PC-9 (cell line): ENCODE measurements around the gene HSF5. TPM values are rescaled to one million over a fixed set of nuclear protein-coding genes. Genes with fewer than 3 reads are reported as not detected.
A peak's percentile ranks its signal among the peaks of the same experiment; 100 is the strongest.

Experiments
- Bru-seq: library from RNA; stranded (reverse); fragments of 400-500 nt; gene quantifications from one replicate; lab custom pipeline; 2021; lab: Mats Ljungman, UMichigan
- BruChase-seq, 2 experiments: library from RNA; stranded (reverse); fragments of 400-500 nt; gene quantifications; one replicate each; lab custom pipeline; 2021; lab: Mats Ljungman, UMichigan
- BruUV-seq: library from RNA; stranded (reverse); fragments of 400-500 nt; replicated peaks from 2 replicates; lab custom pipeline; 2021; lab: Mats Ljungman, UMichigan
- CTCF ChIA-PET: fragments of 300-600 bp; sonication (Branson Sonifier 250); formaldehyde crosslinking; loops from one replicate; lab custom pipeline; 2022; ENCODE audit warnings: antibody characterized with exemption; lab: Charles Lee
- POLR2A ChIA-PET: fragments of 300-600 bp; sonication (Branson Sonifier 250); formaldehyde crosslinking; loops from one replicate; lab custom pipeline; 2022; ENCODE audit warnings: antibody characterized with exemption; ENCODE audit not compliant: unreplicated experiment; lab: Charles Lee
- DNase-seq, 2 experiments: peaks; one replicate each; pipeline versions ENCODE4 v3.0.0 to v3.0.0-alpha.2; 2015 to 2022; ENCODE audit warnings: mixed read lengths in 1 of 2
- H2AFZ ChIP-seq: fragments of 200-600 bp; sonication (generic); 2 replicates; pipeline ENCODE4 v1.8.1; 2017; ENCODE audit warnings: antibody characterized with exemption
- H3F3A ChIP-seq: fragments of 200-600 bp; sonication (generic); 2 replicates; pipeline ENCODE4 v1.8.1; 2017; ENCODE audit warnings: antibody characterized with exemption, mild to moderate bottlenecking, low read depth; ENCODE audit not compliant: insufficient read depth
- H3K27ac ChIP-seq: fragments of 200-600 bp; sonication (generic); 2 replicates; pipeline ENCODE4 v1.6.1; 2016; ENCODE audit warnings: mixed run types
- H3K27me3 ChIP-seq: fragments of 200-600 bp; sonication (generic); 2 replicates; pipeline ENCODE4 v1.6.1; 2016; ENCODE audit warnings: low read depth, mixed run types; ENCODE audit not compliant: insufficient read depth
- H3K36me3 ChIP-seq: fragments of 200-600 bp; sonication (generic); 2 replicates; pipeline ENCODE4 v1.6.1; 2016; ENCODE audit warnings: low read depth, mixed run types
- H3K4me1 ChIP-seq: fragments of 200-600 bp; sonication (generic); replicated peaks from 2 replicates; pipeline ENCODE4 v1.6.1; 2016; ENCODE audit warnings: mixed run types; ENCODE audit not compliant: insufficient read depth
- H3K4me2 ChIP-seq: fragments of 200-600 bp; sonication (generic); 2 replicates; pipeline ENCODE4 v1.6.1; 2017; ENCODE audit warnings: mixed run types
- H3K4me3 ChIP-seq: fragments of 200-600 bp; sonication (generic); 2 replicates; pipeline ENCODE4 v1.6.1; 2016; ENCODE audit warnings: mixed run types
- H3K79me2 ChIP-seq: fragments of 200-600 bp; sonication (generic); 2 replicates; pipeline ENCODE4 v1.6.1; 2017; ENCODE audit warnings: low read depth, mixed run types
- H3K9me2 ChIP-seq: fragments of 200-600 bp; sonication (generic); 2 replicates; pipeline ENCODE4 v1.8.1; 2017; ENCODE audit warnings: mild to moderate bottlenecking; ENCODE audit not compliant: insufficient read depth
- H3K9me3 ChIP-seq: fragments of 200-600 bp; sonication (generic); 2 replicates; pipeline ENCODE4 v1.8.1; 2016; ENCODE audit warnings: low read depth; ENCODE audit not compliant: insufficient read depth
- H4K20me1 ChIP-seq: fragments of 200-600 bp; sonication (generic); 2 replicates; pipeline ENCODE4 v1.8.1; 2017; ENCODE audit not compliant: insufficient read depth
- EZH2 ChIP-seq: fragments of 200-600 bp; sonication (generic); IDR thresholded peaks from 2 replicates; pipeline ENCODE4 v1.8.0; 2017; ENCODE audit warnings: antibody characterized with exemption, low read depth
- intact Hi-C: fragments of 100-400 bp; cut with micrococcal nuclease; formaldehyde crosslinking; loops from one replicate; pipeline ENCODE4 v1.10.0; 2022; ENCODE audit not compliant: unreplicated experiment
- long read RNA-seq: library from polyadenylated mRNA; stranded (forward); transcript quantifications from one replicate; pipeline ENCODE4 v2.0.0, GENCODE V29; 2022
- total RNA-seq: library from RNA; stranded (reverse); gene quantifications from 2 replicates; pipeline ENCODE4 v1.2.3, GENCODE V29; 2021
- TF ChIP-seq, protein P1 (sequence below): fragments of 200-600 bp; sonication (generic); conservative IDR thresholded peaks from 2 replicates; pipeline ENCODE4 v1.6.1; 2017; ENCODE audit warnings: mixed run types, antibody characterized with exemption, mild to moderate bottlenecking, moderate library complexity

HSF5 gene, protein sequence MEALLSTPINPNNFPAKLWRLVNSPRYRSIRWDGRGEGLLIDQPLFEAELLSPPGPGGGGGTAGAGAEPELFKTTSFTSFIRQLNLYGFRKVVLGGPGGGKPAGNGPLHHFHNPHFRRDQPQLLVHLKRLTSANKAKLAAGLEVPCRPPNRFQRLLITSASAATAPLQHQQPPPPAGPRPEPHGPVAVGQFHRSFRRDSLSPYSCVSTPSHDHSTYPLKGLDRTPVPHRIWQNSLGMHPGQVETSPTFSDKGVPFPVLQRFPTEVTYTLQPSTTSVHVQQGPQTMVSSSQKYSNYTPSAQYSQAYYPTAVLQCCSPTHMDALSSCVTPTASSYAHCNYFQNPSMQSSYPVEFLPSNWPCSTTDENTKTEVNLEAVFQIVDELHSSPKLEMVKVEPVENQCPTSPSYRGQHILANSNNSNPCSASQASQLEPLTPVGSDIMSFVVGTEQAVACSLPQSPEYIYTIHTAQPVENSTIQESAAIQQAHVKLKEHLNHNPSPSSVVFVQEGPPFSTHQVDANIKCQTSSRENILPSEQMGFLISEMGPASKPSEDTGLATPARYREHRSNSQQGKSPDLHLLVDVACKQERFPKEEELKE
- total RNA-seq (not detected in 2 replicates), Bru-seq, nascent RNA (percentile 22 among the genes with signal in this experiment), BruChase-seq, experiment 1, labeled RNA remaining after a 2-hour chase (percentile 10 among the genes with signal in this experiment), BruChase-seq, experiment 2, labeled RNA remaining after a 6-hour chase (percentile 9 among the genes with signal in this experiment)
- long read RNA-seq: 0 reads

- intact Hi-C loops: no loop called here
- no peak within 1 kb of the TSS for H3K27ac ChIP-seq
- H3K4me1 ChIP-seq: peaks cover 10% of the 10 kb centered on the region
- no peaks in the 10 kb centered on the region for H3K79me2 ChIP-seq
- no peaks in the 10 kb centered on the region; the same call in 1 of the 2 replicates for H4K20me1 ChIP-seq
- ChIA-PET CTCF (no interaction called here), POLR2A (no interaction called here)
- no peak for DNase-seq
- no peaks in the 10 kb centered on the region for H3K9me2 ChIP-seq
- no TSS peak for BruUV-seq
- no peak within 1 kb of the TSS for H3K4me3 ChIP-seq
- peaks cover 23% of the 10 kb centered on the region; the same call in 1 of the 2 replicates for H3K36me3 ChIP-seq
- peaks cover 8% of the 10 kb centered on the region; the same call in 1 of the 2 replicates for H3F3A ChIP-seq
- H3K4me2 ChIP-seq: no peak within 1 kb of the TSS
- H3K9me3 ChIP-seq: no peaks in the 10 kb centered on the region; the same call in 1 of the 2 replicates
- H2AFZ ChIP-seq: no peak within 1 kb of the TSS
- no peaks in the 10 kb centered on the region for H3K27me3 ChIP-seq
- TF ChIP-seq EZH2: no peak
- TF ChIP-seq, protein P1, sequence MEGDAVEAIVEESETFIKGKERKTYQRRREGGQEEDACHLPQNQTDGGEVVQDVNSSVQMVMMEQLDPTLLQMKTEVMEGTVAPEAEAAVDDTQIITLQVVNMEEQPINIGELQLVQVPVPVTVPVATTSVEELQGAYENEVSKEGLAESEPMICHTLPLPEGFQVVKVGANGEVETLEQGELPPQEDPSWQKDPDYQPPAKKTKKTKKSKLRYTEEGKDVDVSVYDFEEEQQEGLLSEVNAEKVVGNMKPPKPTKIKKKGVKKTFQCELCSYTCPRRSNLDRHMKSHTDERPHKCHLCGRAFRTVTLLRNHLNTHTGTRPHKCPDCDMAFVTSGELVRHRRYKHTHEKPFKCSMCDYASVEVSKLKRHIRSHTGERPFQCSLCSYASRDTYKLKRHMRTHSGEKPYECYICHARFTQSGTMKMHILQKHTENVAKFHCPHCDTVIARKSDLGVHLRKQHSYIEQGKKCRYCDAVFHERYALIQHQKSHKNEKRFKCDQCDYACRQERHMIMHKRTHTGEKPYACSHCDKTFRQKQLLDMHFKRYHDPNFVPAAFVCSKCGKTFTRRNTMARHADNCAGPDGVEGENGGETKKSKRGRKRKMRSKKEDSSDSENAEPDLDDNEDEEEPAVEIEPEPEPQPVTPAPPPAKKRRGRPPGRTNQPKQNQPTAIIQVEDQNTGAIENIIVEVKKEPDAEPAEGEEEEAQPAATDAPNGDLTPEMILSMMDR: no peak
Measured at GRCh38 chr17:58487589-58488427, at the start of gene HSF5. HSF5 (minus strand) TSS chr17:58488408; CDS start chr17:58488274, 134 bp downstream.

DNA sequence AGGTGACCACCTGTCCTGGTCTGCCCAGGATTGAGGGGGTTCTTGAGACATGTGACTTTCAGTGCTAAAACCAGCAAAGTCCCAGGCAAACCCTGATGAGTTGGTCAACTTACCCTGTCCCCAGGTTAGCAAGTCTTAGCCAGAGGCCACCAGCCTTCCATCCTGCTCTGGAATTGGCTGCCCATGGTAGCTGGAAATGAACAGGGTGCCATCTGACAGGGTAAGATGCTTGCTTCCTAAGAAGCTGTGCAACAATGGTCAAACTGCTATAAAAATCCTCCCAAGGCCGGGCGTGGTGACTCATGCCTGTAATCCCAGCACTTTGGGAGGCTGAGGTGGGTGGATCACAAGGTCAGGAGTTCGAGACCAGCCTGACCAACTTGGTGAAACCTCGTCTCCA, 49.1 kb upstream of the HSF5 start:
- no TSS peak for BruUV-seq
- Histone ChIP-seq H3F3A (peaks cover 13% of the 10 kb centered on the region; the same call in 1 of the 2 replicates), H3K4me3 (no peak overlapping the region), H3K9me3 (no peaks in the 10 kb centered on the region), H4K20me1 (no peaks in the 10 kb centered on the region), H3K27me3 (peaks cover 7% of the 10 kb centered on the region), H3K4me2 (no peak overlapping the region), H3K4me1 (peaks cover 15% of the 10 kb centered on the region), H3K36me3 (no peaks in the 10 kb centered on the region), H3K9me2 (no peaks in the 10 kb centered on the region), H2AFZ (no peak overlapping the region), H3K79me2 (no peaks in the 10 kb centered on the region), H3K27ac (no peak overlapping the region)
- ChIA-PET POLR2A (no interaction called here), CTCF (no interaction called here)
- no peak for DNase-seq
- intact Hi-C loops: no loop called here
- TF ChIP-seq, protein P1: no peak
- TF ChIP-seq EZH2: no peak

DNA sequence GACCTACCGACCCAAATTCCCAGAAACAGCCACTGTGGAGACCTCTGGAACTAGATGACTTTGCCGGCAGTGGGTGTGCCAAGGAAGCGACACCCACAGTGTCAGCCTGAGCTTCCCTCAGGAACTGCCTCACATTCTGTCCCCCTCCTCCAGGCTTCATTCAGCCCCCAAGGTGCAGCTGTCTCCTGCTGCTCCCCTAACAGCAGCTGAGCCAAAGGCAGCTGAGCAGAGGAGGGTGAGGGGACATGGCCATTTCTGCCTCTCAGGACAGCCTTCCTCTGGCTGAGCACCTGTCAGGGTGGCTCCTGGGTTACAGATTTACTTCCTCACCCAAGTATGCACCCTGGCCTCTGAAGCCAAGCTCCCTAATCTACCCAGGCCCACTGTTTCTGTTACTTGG, 48.3 kb upstream of the HSF5 start:
- ChIA-PET CTCF (interaction anchor here (0.6 kb wide), 1 partner anchor 162 kb away, joined by 7 read pairs; no protein-coding TSS in a partner anchor), POLR2A (no interaction called here)
- Histone ChIP-seq H3K27me3 (peaks cover 11% of the 10 kb centered on the region), H3K9me3 (no peaks in the 10 kb centered on the region), H4K20me1 (no peaks in the 10 kb centered on the region), H3K36me3 (no peaks in the 10 kb centered on the region), H3F3A (peaks cover 13% of the 10 kb centered on the region; the same call in 1 of the 2 replicates), H2AFZ (no peak overlapping the region), H3K4me2 (no peak overlapping the region), H3K4me1 (peaks cover 15% of the 10 kb centered on the region), H3K9me2 (no peaks in the 10 kb centered on the region), H3K4me3 (no peak overlapping the region), H3K27ac (no peak overlapping the region), H3K79me2 (no peaks in the 10 kb centered on the region)
- TF ChIP-seq, protein P1: no peak
- no peak for TF ChIP-seq EZH2
- BruUV-seq: no TSS peak
- DNase-seq: no peak
- intact Hi-C loops: no loop called here
